Endothelial cell (in vitro differentiated cells): ENCODE data around the gene ICAM3. TPM values are rescaled to one million over a fixed set of nuclear protein-coding genes. Genes with fewer than 3 reads are reported as not detected.
A peak's percentile ranks its signal among the peaks of the same experiment; 100 is the strongest.
"Not testable (repeated sequence)": the region's sequence is repeated elsewhere in the genome, so short reads cannot be mapped to it uniquely, and the experiment has no call there.

Source experiments
- DNase-seq: peaks from one replicate; pipeline ENCODE4 v3.0.0; 2021; ENCODE audit warnings: low spot score
- H3K27ac Mint-ChIP-seq: one replicate; pipeline ENCODE4 v1.8.0; 2021; ENCODE audit warnings: mixed read lengths, inconsistent platforms; ENCODE audit not compliant: unreplicated experiment
- H3K27me3 Mint-ChIP-seq: one replicate; pipeline ENCODE4 v1.8.0; 2021; ENCODE audit warnings: mild to moderate bottlenecking, moderate library complexity, mixed read lengths, inconsistent platforms; ENCODE audit not compliant: unreplicated experiment
- H3K36me3 Mint-ChIP-seq: one replicate; pipeline ENCODE4 v1.8.0; 2021; ENCODE audit warnings: mild to moderate bottlenecking, low read depth, mixed read lengths, inconsistent platforms; ENCODE audit not compliant: unreplicated experiment
- H3K4me1 Mint-ChIP-seq: one replicate; pipeline ENCODE4 v1.8.0; 2021; ENCODE audit warnings: mild to moderate bottlenecking, mixed read lengths, inconsistent platforms; ENCODE audit not compliant: unreplicated experiment
- H3K4me3 Mint-ChIP-seq: one replicate; pipeline ENCODE4 v1.8.0; 2021; ENCODE audit warnings: mild to moderate bottlenecking, mixed read lengths, inconsistent platforms; ENCODE audit not compliant: unreplicated experiment
- H3K9me3 Mint-ChIP-seq: one replicate; pipeline ENCODE4 v1.8.0; 2021; ENCODE audit warnings: mixed read lengths, inconsistent platforms; ENCODE audit not compliant: unreplicated experiment
- CTCF ChIP-seq: fragments of 200-600 bp; sonication (generic); IDR thresholded peaks from one replicate; pipeline ENCODE4 v1.5.0; 2021; ENCODE audit warnings: antibody characterized with exemption; ENCODE audit not compliant: unreplicated experiment
- long read RNA-seq: library from polyadenylated mRNA; unstranded; transcript quantifications from one replicate; pipeline ENCODE4 v2.0.0, GENCODE V29; 2020; ENCODE audit not compliant: unreplicated experiment
- total RNA-seq: library from RNA; stranded (reverse); fragmentation: NEBNext Ultra II Directional; extraction: Animal tissue kit (Norgen Biotek cat#: 25700); gene quantifications from one replicate; pipeline ENCODE4 v1.2.1, GENCODE V29; 2021; ENCODE audit not compliant: unreplicated experiment

ICAM3 gene
- total RNA-seq: 24.9 TPM
- long read RNA-seq, partial matches to known transcripts: 20 of 21 reads
- long read RNA-seq, other reads (novel, unspliced or antisense): 1 of 21 reads

GRCh38 chr19:10339380-10339960, at the start of gene ICAM3:
ICAM3 (minus strand) TSS chr19:10339624; CDS start chr19:10339614, 10 bp downstream.
- H3K4me3 Mint-ChIP-seq: peak within 1 kb of the TSS; percentile 49
- no peak for DNase-seq
- H3K9me3 Mint-ChIP-seq: no peaks in the 10 kb centered on the region

GRCh38 chr19:10388957-10389356, 49.5 kb upstream of the ICAM3 start:
- Mint-ChIP-seq H3K9me3 (no peaks in the 10 kb centered on the region), H3K4me3 (peak overlapping the region; percentile 37), H3K36me3 (peaks cover 14% of the 10 kb centered on the region), H3K4me1 (no peaks in the 10 kb centered on the region), H3K27ac (peak overlapping the region; percentile 48), H3K27me3 (peaks cover 8% of the 10 kb centered on the region)
- DNase-seq: peak; percentile 91
- TF ChIP-seq CTCF: peak; percentile 98

More at GRCh38 chr19:10339380-10339960, at the start of gene ICAM3:
- H3K4me1 Mint-ChIP-seq: peaks cover 4% of the 10 kb centered on the region
- TF ChIP-seq CTCF: no peak
- peaks cover 3% of the 10 kb centered on the region for H3K36me3 Mint-ChIP-seq
- H3K27ac Mint-ChIP-seq: peak within 1 kb of the TSS; percentile 64
- peaks cover 12% of the 10 kb centered on the region for H3K27me3 Mint-ChIP-seq

GRCh38 chr19:10384580-10384979, 45.2 kb upstream of the ICAM3 start:
- H3K4me1 Mint-ChIP-seq: peaks cover 12% of the 10 kb centered on the region
- DNase-seq: no peak
- TF ChIP-seq CTCF: no peak

GRCh38 chr19:10383223-10383499, 43.7 kb upstream of the ICAM3 start:
- not testable (repeated sequence) for H3K9me3 Mint-ChIP-seq, H3K27ac Mint-ChIP-seq, DNase-seq, H3K4me3 Mint-ChIP-seq, H3K27me3 Mint-ChIP-seq
- Mint-ChIP-seq H3K36me3 (peaks cover 14% of the 10 kb centered on the region), H3K4me1 (peaks cover 14% of the 10 kb centered on the region)

More at GRCh38 chr19:10384580-10384979, 45.2 kb upstream of the ICAM3 start:
- Mint-ChIP-seq H3K27ac (no peak overlapping the region), H3K36me3 (peaks cover 10% of the 10 kb centered on the region), H3K27me3 (peaks cover 4% of the 10 kb centered on the region), H3K9me3 (no peaks in the 10 kb centered on the region), H3K4me3 (no peak overlapping the region)

- H3K27me3 Mint-ChIP-seq: no peaks in the 10 kb centered on the region
- DNase-seq: peak; percentile 92
- H3K9me3 Mint-ChIP-seq: no peaks in the 10 kb centered on the region
- peak within 1 kb of the TSS; percentile 96 for H3K4me3 Mint-ChIP-seq
- H3K27ac Mint-ChIP-seq: peak within 1 kb of the TSS; percentile 83
- H3K4me1 Mint-ChIP-seq: peaks cover 14% of the 10 kb centered on the region
- TF ChIP-seq CTCF: no peak
- H3K36me3 Mint-ChIP-seq: peaks cover 18% of the 10 kb centered on the region
Observed at GRCh38 chr19:10380313-10381102, 41.1 kb upstream of the ICAM3 start, which contains the start of gene TYK2. TYK2 (minus strand) TSS chr19:10380572; CDS start chr19:10378406, 2,166 bp downstream.
